K562 (cell line): Measurements from ENCODE around the gene IL1B. TPM values are rescaled to one million over a fixed set of nuclear protein-coding genes. Genes with fewer than 3 reads are reported as not detected.

Experiments
- ATAC-seq: fragments of 200-7000 bp; cut with Tn5 transposase; 3 replicates; pipeline ENCODE4 v1.9.1; 2020; ENCODE audit warnings: moderate library complexity
- BruUV-seq: library from RNA; stranded (reverse); fragments of 400-500 nt; replicated peaks from 2 replicates; lab custom pipeline; 2021; lab: Mats Ljungman, UMichigan
- CTCF ChIA-PET: fragments of 300-600 bp; formaldehyde crosslinking; extraction: SDS; loops from one replicate; lab custom pipeline; 2021; ENCODE audit warnings: low intra/inter-chr PET ratio; lab: Yijun Ruan, JAX
- POLR2A ChIA-PET: fragments of 300-600, 350-650 bp; sonication (Branson Sonifier 250); formaldehyde crosslinking; extraction: SDS; loops from one replicate; lab custom pipeline; 2021; ENCODE audit warnings: antibody characterized with exemption, inconsistent platforms; lab: Yijun Ruan, JAX
- DNase-seq, 4 experiments: peaks; one replicate each; pipeline versions ENCODE4 v3.0.0 to v3.0.0-alpha.2; 2011 to 2018; ENCODE audit warnings: low spot score in 3 of 4, mixed read lengths in 3 of 4; ENCODE audit errors: extremely low read depth in 1 of 4
- FAIRE-seq: peaks from 2 replicates; lab custom pipeline; 2011; peaks lifted over from hg19 to GRCh38; lab: Jason Lieb, UNC
- H2AFZ ChIP-seq: 2 replicates; pipeline ENCODE4 v1.6.0; 2011; ENCODE audit warnings: low read depth, low read length, control low read depth, inconsistent platforms
- H3K27ac ChIP-seq: fragments of 200-600 bp; 3 replicates; pipeline ENCODE4 v1.8.0; 2011; ENCODE audit warnings: low read depth, mild to moderate bottlenecking, control low read depth, inconsistent platforms, low read length, moderate library complexity, mixed read lengths; ENCODE audit errors: extremely low read depth
- H3K27me3 ChIP-seq, 2 experiments: fragments of 300-600 bp in 1 of 2; 2 replicates in 1 of 2; 3 replicates in 1 of 2; pipeline versions ENCODE4 v1.6.0 to v1.8.0; 2011; ENCODE audit warnings: inconsistent platforms in 2 of 2, low read length in 2 of 2, mild to moderate bottlenecking in 1 of 2, mixed read lengths in 1 of 2, moderate library complexity in 1 of 2; ENCODE audit not compliant: control insufficient read depth in 2 of 2, insufficient read depth in 2 of 2
- H3K36me3 ChIP-seq: fragments of 300-600 bp; 3 replicates; pipeline ENCODE4 v1.8.0; 2011; ENCODE audit warnings: mild to moderate bottlenecking, low read length, inconsistent platforms; ENCODE audit not compliant: control insufficient read depth, insufficient read depth
- H3K4me1 ChIP-seq, 2 experiments: fragments of 200-600 bp in 1 of 2; replicated peaks in 1 of 2; 2 replicates in 1 of 2; 3 replicates in 1 of 2; pipeline versions ENCODE4 v1.5.1 to v1.8.0; 2011; ENCODE audit warnings: inconsistent platforms in 2 of 2, low read length in 2 of 2, mild to moderate bottlenecking in 1 of 2, mixed read lengths in 1 of 2, moderate library complexity in 1 of 2; ENCODE audit not compliant: control insufficient read depth in 2 of 2, insufficient read depth in 2 of 2
- H3K4me2 ChIP-seq: 2 replicates; pipeline ENCODE4 v1.6.1; 2011; ENCODE audit warnings: low read length, control low read depth, inconsistent platforms, mixed read lengths; ENCODE audit not compliant: insufficient read depth
- H3K4me3 ChIP-seq: fragments of 200-600 bp; sonication (generic), shearing (Covaris generic); 2 replicates; pipeline ENCODE4 v1.5.1; 2016; ENCODE audit warnings: control low read depth, inconsistent platforms
- H3K79me2 ChIP-seq: fragments of 200-600 bp; 3 replicates; pipeline ENCODE4 v1.8.0; 2011; ENCODE audit warnings: low read length, inconsistent platforms; ENCODE audit not compliant: control insufficient read depth, insufficient read depth
- H3K9ac ChIP-seq, 2 experiments: 2 replicates each; pipeline versions ENCODE4 v1.6.0 to v1.6.1; 2011; ENCODE audit warnings: low read depth in 2 of 2, low read length in 2 of 2, control low read depth in 1 of 2, inconsistent platforms in 1 of 2, mild to moderate bottlenecking in 1 of 2, mixed read lengths in 1 of 2; ENCODE audit not compliant: insufficient read depth in 1 of 2
- H3K9me1 ChIP-seq: one replicate; pipeline ENCODE4 v1.6.0; 2011; ENCODE audit warnings: inconsistent platforms, mild to moderate bottlenecking, low read length, moderate library complexity; ENCODE audit not compliant: control insufficient read depth, insufficient read depth
- H3K9me3 ChIP-seq: replicated peaks from 2 replicates; pipeline ENCODE4 v1.5.1; 2011; ENCODE audit warnings: low read depth, low read length, inconsistent platforms; ENCODE audit not compliant: control insufficient read depth, insufficient read depth
- H4K20me1 ChIP-seq: replicated peaks from 2 replicates; pipeline ENCODE4 v1.6.1; 2011; ENCODE audit warnings: low read length, inconsistent platforms, mixed read lengths; ENCODE audit not compliant: control insufficient read depth, insufficient read depth
- EGR1 ChIP-seq: fragments of 450-650 bp; conservative IDR thresholded peaks from 2 replicates; pipeline ENCODE4 v1.6.1; 2017; ENCODE audit warnings: mild to moderate bottlenecking
- HDAC2 ChIP-seq: fragments of 450-650 bp; IDR thresholded peaks from 2 replicates; pipeline ENCODE4 v1.6.1; 2016; ENCODE audit warnings: mild to moderate bottlenecking
- HDAC3 ChIP-seq: fragments of 450-650 bp; IDR thresholded peaks from 2 replicates; pipeline ENCODE4 v1.6.1; 2018; ENCODE audit warnings: borderline replicate concordance, mild to moderate bottlenecking, moderate library complexity; ENCODE audit not compliant: partially characterized antibody
- HMG20B ChIP-seq: fragments of 250-450 bp; sonication (Bioruptor Pico); IDR thresholded peaks from 2 replicates; pipeline ENCODE4 v1.5.0; 2021; ENCODE audit warnings: mild to moderate bottlenecking
- KAT8 ChIP-seq: fragments of 450-650 bp; IDR thresholded peaks from 2 replicates; pipeline ENCODE4 v1.6.1; 2016; ENCODE audit warnings: low read depth, mild to moderate bottlenecking
- PHF20 ChIP-seq: fragments of 450-650 bp; IDR thresholded peaks from 2 replicates; pipeline ENCODE4 v1.6.1; 2018; ENCODE audit not compliant: partially characterized antibody
- THRB ChIP-seq: fragments of 450-650 bp; formaldehyde crosslinking; conservative IDR thresholded peaks from 2 replicates; pipeline ENCODE4 v1.4.0; 2022; ENCODE audit warnings: mild to moderate bottlenecking, missing genetic modification characterization
- ZBTB12 ChIP-seq: fragments of 250-450 bp; sonication (Bioruptor Pico); IDR thresholded peaks from 2 replicates; pipeline ENCODE4 v1.4.0; 2020
- WGBS: fragments of 100-300 bp; shearing (Covaris generic); methylation state at CpG from one replicate; pipeline ENCODE4 v1.1.6; 2016; ENCODE audit warnings: low coverage, mixed read lengths; ENCODE audit not compliant: insufficient coverage; ENCODE audit errors: missing lambda C conversion rate; 5-methylcytosine and 5-hydroxymethylcytosine counted together
- in situ Hi-C: fragments of 300-500 bp; cut with MboI; formaldehyde crosslinking; loops from 4 replicates; pipeline ENCODE4 v1.15.0; 2018; ENCODE audit warnings: inconsistent platforms, mixed read lengths
- intact Hi-C: fragments of 100-400 bp; cut with micrococcal nuclease; formaldehyde crosslinking; loops from 2 replicates; pipeline ENCODE4 v1.14.2; 2022
- polyA plus RNA-seq, 8 experiments: library from polyadenylated mRNA; depleted of rRNA in 4 of 8; stranded (reverse) in 5 of 8; unstranded in 3 of 8; fragments of >200 nt; fragmentation: Nextera tagmentation in 2 of 8; fragmentation: Illumina TruSeq in 1 of 8; extraction: Ambion mirVana in 2 of 8; extraction: Trizol in 1 of 8; gene quantifications; 2 replicates each; pipeline versions ENCODE4 v1.2.1 to v1.2.3, GENCODE V29; 2011 to 2014; ENCODE audit warnings: inconsistent platforms in 1 of 8, missing spikeins in 1 of 8
- total RNA-seq, 7 experiments: library from RNA; depleted of rRNA in 6 of 7; stranded (reverse); fragments of >200 nt in 6 of 7; fragmentation: Illumina TruSeq in 2 of 7; extraction: Trizol in 2 of 7; gene quantifications; 2 replicates each; pipeline versions ENCODE4 v1.2.1 to v1.2.3, GENCODE V29; 2011 to 2021; ENCODE audit warnings: low replicate concordance in 1 of 7

Gene IL1B
- total and polyA plus RNA-seq, 9 of the 15 experiments (the other 6 are each of a cell fraction or from before 2014, with no cell fraction given): 0.29 TPM; not detected in 8

GRCh38 chr2:112867701-112868631 is 31.4 kb upstream of the IL1B start:
- Histone ChIP-seq H3K4me3 (no peak overlapping the region), H3K36me3 (no peaks in the 10 kb centered on the region), H3K9me3 (no peaks in the 10 kb centered on the region), H3K4me2 (no peak overlapping the region), H3K27me3 (no peaks in the 10 kb centered on the region; a peak in 1 of 5 replicates), H3K79me2 (no peaks in the 10 kb centered on the region), H3K9me1 (no peaks in the 10 kb centered on the region), H3K9ac (0 out of 4 replicates have a peak overlapping the region, but pooled peaks of 1 of the 2 experiments have one; percentile 39), H4K20me1 (no peaks in the 10 kb centered on the region), H3K4me1 (peaks cover 10 to 12% of the 10 kb centered on the region in 2 experiments), H2AFZ (no peak overlapping the region), H3K27ac (no peak overlapping the region)
- 24% methylated on average over 6 of the region's 7 CpGs for WGBS
- ATAC-seq (no peak), FAIRE-seq (no peak), DNase-seq (no peak)
- in situ Hi-C loops (no loop called here), intact Hi-C loops (no loop called here)
- no TSS peak for BruUV-seq
- POLR2A ChIA-PET: interaction anchor here (1.1 kb wide), 1 partner anchor 16 kb away, joined by 5 read pairs; no protein-coding TSS in a partner anchor
- CTCF ChIA-PET: no interaction called here
- TF ChIP-seq ZBTB12: no peak
- no peak for TF ChIP-seq HDAC2
- TF ChIP-seq EGR1: 0 out of 2 replicates have a peak, but pooled peaks have one; percentile 11
- TF ChIP-seq HMG20B (CRISPR knock-in tag): no peak
- TF ChIP-seq PHF20: no peak
- TF ChIP-seq KAT8: no peak
- no peak for TF ChIP-seq HDAC3
- no peak for TF ChIP-seq THRB (CRISPR knock-in tag)
